ENCODE results near the gene MYH9. TPM values are rescaled to one million over a fixed set of nuclear protein-coding genes. Genes with fewer than 3 reads are reported as not detected.

Gene MYH9
- total RNA-seq, 1 donor from 2014 or later = 932 TPM

- intact Hi-C loops (cut with micrococcal nuclease) = no loop called here
These were observed 18.5 kb downstream of the MYH9 start for GRCh38 chr22:36369004-36369921.

- intact Hi-C loops (cut with micrococcal nuclease) = no loop called here
These were observed 19.3 kb downstream of the MYH9 start for GRCh38 chr22:36368359-36368983.

- intact Hi-C loops (cut with micrococcal nuclease) = no loop called here
These were observed 20.3 kb downstream of the MYH9 start for GRCh38 chr22:36367479-36367878.

GRCh38 chr22:36367066-36367465 lies 20.7 kb downstream of the MYH9 start:
- intact Hi-C loops (cut with micrococcal nuclease) = no loop called here

GRCh38 chr22:36366291-36366708 lies 21.5 kb downstream of the MYH9 start:
- intact Hi-C loops (cut with micrococcal nuclease) = no loop called here

GRCh38 chr22:36365020-36365411 lies 22.8 kb downstream of the MYH9 start:
- intact Hi-C loops (cut with micrococcal nuclease) = loop anchor here (1.0 kb wide), 1 partner anchor 12 kb away; no protein-coding TSS in a partner anchor

- intact Hi-C loops (cut with micrococcal nuclease) = loop anchor here (1.0 kb wide), 1 partner anchor 13 kb away; no protein-coding TSS in a partner anchor
These were observed 23.3 kb downstream of the MYH9 start for GRCh38 chr22:36364255-36365019.

- intact Hi-C loops (cut with micrococcal nuclease) = loop anchor here (1.0 kb wide), 1 partner anchor 8 kb away; no protein-coding TSS in a partner anchor
These were observed 24.3 kb downstream of the MYH9 start for GRCh38 chr22:36363349-36363981.

- intact Hi-C loops (cut with micrococcal nuclease) = loop anchor here (1.0 kb wide), 1 partner anchor 8 kb away; no protein-coding TSS in a partner anchor
These were observed 24.8 kb downstream of the MYH9 start for GRCh38 chr22:36362932-36363331.

- intact Hi-C loops (cut with micrococcal nuclease) = no loop called here
These were observed 25.7 kb downstream of the MYH9 start for GRCh38 chr22:36362075-36362474.

GRCh38 chr22:36360871-36361383 lies 26.8 kb downstream of the MYH9 start:
- intact Hi-C loops (cut with micrococcal nuclease) = no loop called here

- intact Hi-C loops (cut with micrococcal nuclease) = no loop called here
These were observed 27.8 kb downstream of the MYH9 start for GRCh38 chr22:36360011-36360410.

- intact Hi-C loops (cut with micrococcal nuclease) = no loop called here
These were observed 28.2 kb downstream of the MYH9 start for GRCh38 chr22:36359470-36359996.

GRCh38 chr22:36358533-36359469 lies 29.0 kb downstream of the MYH9 start:
- intact Hi-C loops (cut with micrococcal nuclease) = no loop called here

- intact Hi-C loops (cut with micrococcal nuclease) = loop anchor here (2.0 kb wide), 2 partner anchors 24 to 26 kb away; no protein-coding TSS in a partner anchor
These were observed 30.8 kb downstream of the MYH9 start for GRCh38 chr22:36356708-36357624.

- intact Hi-C loops (cut with micrococcal nuclease) = loop anchor here (1.0 to 2.0 kb wide), 3 partner anchors 7 to 27 kb away; no protein-coding TSS in a partner anchor
These were observed 31.9 kb downstream of the MYH9 start for GRCh38 chr22:36355894-36356293.

GRCh38 chr22:36355362-36355761 lies 32.4 kb downstream of the MYH9 start:
- intact Hi-C loops (cut with micrococcal nuclease) = loop anchor here (1.0 kb wide), 1 partner anchor 8 kb away; no protein-coding TSS in a partner anchor

Data from T-helper 2 cell treated with Interferon-gamma antibody and Interleukin-4, amounts not matched to agents 100 ng/mL and 5 ng/mL, for 36 hours (primary cell).